GM19438 (cell line): ENCODE results near the gene ARHGAP25.
"Not testable (repeated sequence)": the region's sequence is repeated elsewhere in the genome, so short reads cannot be mapped to it uniquely, and the experiment has no call there.

Experiments
- ATAC-seq: cut with Tn5 transposase; IDR thresholded peaks from one replicate; pipeline ENCODE4 v1.9.1; 2021; ENCODE audit warnings: low read depth; ENCODE audit not compliant: unreplicated experiment

The ARHGAP25 gene

GRCh38 chr2:68791914-68792313 lies 57.3 kb downstream of the ARHGAP25 start:
- no peak for ATAC-seq

DNA sequence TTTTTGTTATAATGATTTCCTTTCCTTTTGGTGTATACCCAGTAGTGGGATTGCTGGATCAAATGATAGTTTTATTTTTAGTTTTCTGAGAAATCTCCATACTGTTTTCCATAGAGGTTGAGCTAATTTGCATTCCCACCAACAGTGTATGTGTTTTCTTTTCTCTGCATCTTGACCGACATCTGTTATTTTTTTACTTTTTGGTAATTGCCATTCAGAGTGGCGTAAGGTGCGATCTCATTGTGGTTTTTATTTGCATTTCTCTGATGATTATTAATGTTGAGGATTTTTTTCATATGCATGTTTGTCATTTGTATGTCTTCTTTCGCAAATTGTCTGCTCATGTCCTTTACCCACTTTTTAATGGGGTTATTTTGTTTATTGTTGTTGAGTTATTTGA lies 58.1 kb downstream of the ARHGAP25 start:
- no peak for ATAC-seq

- ATAC-seq, result no peak
Measured at GRCh38 chr2:68796295-68796905, 61.8 kb downstream of the ARHGAP25 start.

GRCh38 chr2:68798569-68798968 lies 64.0 kb downstream of the ARHGAP25 start:
- no peak for ATAC-seq

GRCh38 chr2:68799140-68800026 lies 64.8 kb downstream of the ARHGAP25 start:
- ATAC-seq, result no peak

GRCh38 chr2:68800027-68800401 lies 65.4 kb downstream of the ARHGAP25 start:
- no peak for ATAC-seq

- no peak for ATAC-seq
Measured at GRCh38 chr2:68800517-68800916, 65.9 kb downstream of the ARHGAP25 start.

DNA sequence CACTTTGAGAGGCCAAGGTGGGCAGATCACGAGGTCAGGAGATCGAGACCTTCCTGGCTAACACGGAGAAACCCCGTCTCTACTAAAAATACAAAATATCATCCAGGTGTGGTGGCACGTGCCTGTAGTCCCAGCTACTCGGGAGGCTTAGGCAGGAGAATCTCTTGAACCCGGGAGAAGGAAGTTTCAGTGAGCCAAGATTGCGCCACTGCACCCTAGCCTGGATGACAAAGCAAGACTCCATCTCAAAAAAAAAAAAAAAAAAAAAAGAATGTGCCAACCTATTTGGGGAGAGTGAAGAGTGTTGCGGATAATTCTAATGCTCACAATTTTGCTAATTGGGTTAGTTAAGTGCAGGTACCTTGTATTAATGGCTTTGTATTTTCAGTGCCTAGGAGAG lies 67.5 kb downstream of the ARHGAP25 start:
- ATAC-seq, result not testable (repeated sequence)

- no peak for ATAC-seq
Measured at GRCh38 chr2:68805025-68805424, 70.4 kb downstream of the ARHGAP25 start.

DNA sequence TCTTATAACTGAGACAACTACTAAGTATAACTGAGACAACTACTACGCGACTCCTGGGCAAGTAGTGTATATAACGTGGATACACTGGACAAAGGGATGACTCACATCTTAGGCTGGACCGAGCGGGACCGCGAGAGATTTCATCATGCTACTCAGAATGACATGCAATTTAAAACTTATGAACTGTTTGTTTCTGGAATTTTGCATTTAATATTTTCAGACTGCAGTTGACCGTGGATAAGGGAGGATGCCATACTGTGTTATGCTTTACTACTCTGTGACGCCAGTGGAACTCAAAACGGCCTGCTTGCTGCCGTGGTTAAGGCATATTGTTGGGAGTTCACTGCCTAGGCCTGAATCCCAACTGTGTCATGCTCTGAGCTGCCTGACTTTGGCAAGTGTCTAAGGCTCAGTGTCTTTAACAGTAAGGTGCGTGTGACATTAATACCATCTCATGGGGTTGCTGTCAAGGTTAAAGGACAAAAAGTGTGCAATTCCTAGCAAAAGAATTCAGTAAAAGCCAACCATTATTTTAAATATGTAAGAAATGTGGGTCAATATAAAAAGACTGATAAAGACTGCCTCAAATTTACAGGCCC lies 72.0 kb downstream of the ARHGAP25 start:
- no peak for ATAC-seq

DNA sequence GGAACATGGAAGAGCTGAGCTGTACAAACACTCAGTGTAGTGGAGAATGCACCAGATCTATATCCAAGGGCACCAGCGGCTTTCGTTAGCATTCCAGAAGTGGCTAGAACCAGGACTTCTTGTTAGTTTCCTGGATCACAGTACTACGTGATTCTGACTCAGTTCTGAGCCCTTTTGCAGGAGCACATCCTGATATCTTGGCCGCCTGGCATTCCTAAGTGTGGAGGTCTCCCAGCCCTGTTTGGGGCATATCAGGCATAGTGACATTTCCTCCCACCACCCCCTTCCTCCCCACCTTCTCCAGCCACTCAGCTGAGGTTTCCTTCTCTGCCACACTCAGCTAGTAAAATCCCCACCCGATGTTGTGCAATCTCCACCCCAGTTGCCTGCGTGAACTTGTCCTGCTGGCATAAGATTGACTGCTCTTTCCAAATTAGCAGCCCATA lies 73.2 kb downstream of the ARHGAP25 start:
- no peak for ATAC-seq

- ATAC-seq, result no peak
Measured at GRCh38 chr2:68809324-68810240, 75.0 kb downstream of the ARHGAP25 start.

DNA sequence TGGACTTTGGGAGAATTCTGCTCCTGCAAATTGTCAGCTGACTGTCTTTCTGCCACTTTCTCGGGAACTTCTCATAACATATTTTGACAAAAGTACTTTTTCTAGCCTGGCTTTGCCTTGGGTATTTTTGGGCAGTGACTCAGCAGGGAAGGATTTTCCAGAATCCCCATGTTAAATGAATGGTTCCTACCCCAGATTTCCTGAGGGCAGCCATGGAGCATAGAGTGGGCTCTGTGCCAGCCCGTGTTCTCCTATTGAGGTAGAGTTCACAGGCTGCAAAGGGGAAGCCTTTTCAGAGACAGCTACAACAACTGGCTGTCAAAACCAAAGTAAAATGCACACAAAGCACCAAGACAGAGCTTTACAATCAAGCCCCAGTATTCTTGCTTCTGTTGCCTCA lies 76.8 kb downstream of the ARHGAP25 start:
- ATAC-seq, result no peak

- ATAC-seq, result no peak
Measured at GRCh38 chr2:68812251-68812650, 77.6 kb downstream of the ARHGAP25 start.

DNA sequence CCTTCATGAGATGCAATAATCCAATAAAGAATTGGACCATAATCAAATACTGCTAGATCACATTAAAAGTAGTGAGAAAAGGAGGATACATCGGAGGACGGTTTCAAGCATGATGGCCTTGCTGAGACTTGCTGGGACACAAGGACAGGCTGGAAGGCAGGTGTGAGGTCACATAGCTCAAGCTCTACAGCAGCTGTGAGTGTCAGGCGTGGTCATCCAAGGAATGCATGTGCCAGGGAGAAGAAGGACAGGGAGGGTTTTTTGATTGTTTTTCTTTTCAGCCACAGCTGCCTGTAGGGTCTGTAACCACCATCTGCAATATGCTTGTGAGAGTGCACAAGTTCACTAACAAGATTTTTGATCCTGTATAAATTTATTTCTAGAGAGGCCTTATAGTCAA lies 79.0 kb downstream of the ARHGAP25 start:
- no peak for ATAC-seq

DNA sequence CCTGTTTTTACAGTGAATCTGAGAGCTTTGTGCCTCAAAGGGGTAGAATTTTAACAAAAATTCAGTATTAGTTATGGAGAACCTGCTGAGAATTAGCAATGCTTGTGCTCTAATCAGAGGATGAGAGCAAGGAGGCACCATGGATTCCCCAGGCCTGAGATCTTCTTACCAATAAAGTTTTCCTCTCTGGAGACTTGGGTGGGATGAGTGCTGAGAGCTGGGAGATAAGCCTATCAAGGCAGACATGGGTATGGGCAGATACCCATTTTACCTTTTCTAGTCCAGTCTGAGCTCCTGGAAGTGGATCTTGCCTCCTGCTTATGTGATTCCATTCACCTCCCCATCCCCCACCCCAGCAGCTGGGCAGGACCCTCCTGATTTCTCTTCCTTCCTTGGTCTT lies 82.7 kb downstream of the ARHGAP25 start:
- no peak for ATAC-seq

DNA sequence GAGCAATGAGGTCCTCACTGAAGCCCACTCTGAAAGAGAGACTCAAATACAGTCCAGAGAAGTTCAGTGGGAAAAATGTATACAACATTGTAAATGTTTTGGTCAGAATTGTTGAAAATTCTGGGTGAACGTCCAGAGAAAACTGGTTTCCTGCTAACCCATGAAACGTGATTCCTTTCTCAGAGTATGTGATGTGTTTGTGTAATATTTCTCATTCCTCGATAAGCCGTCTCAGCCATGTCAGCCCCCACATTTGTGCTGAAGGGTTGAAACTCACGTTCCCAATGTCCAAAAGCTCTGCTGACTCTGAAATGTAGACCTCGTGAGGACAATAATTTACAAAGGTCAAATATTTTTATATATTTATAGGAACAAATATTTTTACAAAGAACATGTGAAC lies 84.9 kb downstream of the ARHGAP25 start:
- ATAC-seq, result no peak

GRCh38 chr2:68822207-68822872 lies 87.7 kb downstream of the ARHGAP25 start:
- no peak for ATAC-seq

- no peak for ATAC-seq
Measured at GRCh38 chr2:68824831-68825230, 90.2 kb downstream of the ARHGAP25 start.

DNA sequence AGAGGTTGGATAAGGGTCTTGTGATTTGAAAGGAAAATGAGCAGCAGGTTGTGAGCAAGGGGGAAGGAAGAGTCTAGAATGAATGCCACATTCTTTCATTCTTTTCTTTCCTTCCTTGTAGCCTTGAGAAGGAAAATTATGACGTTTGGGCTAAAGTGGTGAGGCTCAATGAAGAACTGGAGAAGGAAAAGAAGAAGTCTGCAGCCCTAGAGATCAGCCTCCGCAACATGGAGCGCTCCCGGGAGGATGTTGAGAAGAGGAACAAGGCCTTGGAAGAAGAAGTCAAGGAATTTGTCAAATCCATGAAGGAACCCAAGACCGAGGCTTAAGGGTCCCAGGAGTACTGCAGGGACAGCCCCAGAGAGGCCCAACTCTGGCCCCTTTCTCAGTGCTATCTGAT lies 91.3 kb downstream of the ARHGAP25 start:
- no peak for ATAC-seq
